ENCODE results near the gene UGT1A7.

UGT1A7 gene

DNA sequence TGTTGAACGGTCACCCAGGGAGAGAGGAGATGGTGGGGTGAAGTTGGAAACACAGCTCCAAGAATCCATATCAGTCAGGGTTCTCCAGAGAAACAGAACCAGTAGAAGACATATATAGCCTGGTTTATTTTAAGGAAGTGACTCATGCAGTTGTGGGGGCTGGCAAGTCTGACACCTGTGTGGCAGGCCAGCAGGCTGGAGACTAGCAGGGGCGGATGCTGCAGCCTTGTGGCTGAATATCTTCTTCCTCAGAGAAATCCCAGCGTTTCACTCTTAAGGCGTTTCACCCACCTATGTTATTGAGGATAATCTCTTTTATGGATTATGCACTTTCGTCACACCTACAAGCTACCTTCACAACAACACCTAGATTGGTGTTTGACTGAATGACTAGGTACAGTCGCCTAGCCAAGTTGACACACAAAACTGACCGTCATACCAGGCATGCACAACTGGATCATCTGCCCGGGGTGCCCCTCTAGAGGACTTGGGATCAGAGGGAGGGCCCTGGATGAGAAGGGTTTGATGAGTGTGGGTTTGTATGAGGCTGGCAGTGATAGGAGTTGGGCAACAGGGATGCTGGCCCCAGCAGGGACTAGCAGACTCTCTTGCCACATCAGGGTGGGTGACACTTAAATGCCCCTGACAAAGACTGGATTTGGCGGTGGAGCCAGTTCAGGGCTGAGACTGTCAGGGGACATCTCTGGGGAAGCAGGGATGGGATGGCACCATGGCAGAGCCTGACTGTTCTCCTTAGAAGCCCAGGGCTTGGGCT is 119.8 kb downstream of the UGT1A7 start:
- H3K4me3 ChIP-seq (ENCODE audit: insufficient read depth, low read length, poor library complexity, severe bottlenecking), result no peak overlapping the region
- H4K20me1 ChIP-seq (ENCODE audit: low read depth, low read length), result no peaks in the 10 kb centered on the region
- H3K9me3 ChIP-seq (ENCODE audit: insufficient read depth, low read length), result no peaks in the 10 kb centered on the region
- TF ChIP-seq CTCF (IDR thresholded peaks at IDR 0.05; ENCODE audit: insufficient read depth, low read length, poor library complexity, severe bottlenecking), result no peak
- TF ChIP-seq EZH2phosphoT487 (conservative IDR thresholded peaks at IDR 0.05; ENCODE audit: low read length), result no peak
- H3K27ac ChIP-seq (ENCODE audit: low read depth, low read length), result no peak overlapping the region
- H3K4me2 ChIP-seq (ENCODE audit: low read depth, low read length, poor library complexity, severe bottlenecking), result no peak overlapping the region
- H3K9me2 ChIP-seq (replicated peaks; ENCODE audit: insufficient read depth, low read length), result no peaks in the 10 kb centered on the region
- H3K36me3 ChIP-seq (ENCODE audit: low read length), result no peaks in the 10 kb centered on the region
- H3K9ac ChIP-seq (ENCODE audit: low read length), result no peak overlapping the region
- no peaks in the 10 kb centered on the region for H3K79me2 ChIP-seq (ENCODE audit: insufficient read depth, low read length)
- H3F3A ChIP-seq (ENCODE audit: insufficient read depth), result no peaks in the 10 kb centered on the region
- no peaks in the 10 kb centered on the region for H3K27me3 ChIP-seq (ENCODE audit: low read length)
- no peak overlapping the region for H2AFZ ChIP-seq (ENCODE audit: low read depth, low read length, severe bottlenecking)

DNA sequence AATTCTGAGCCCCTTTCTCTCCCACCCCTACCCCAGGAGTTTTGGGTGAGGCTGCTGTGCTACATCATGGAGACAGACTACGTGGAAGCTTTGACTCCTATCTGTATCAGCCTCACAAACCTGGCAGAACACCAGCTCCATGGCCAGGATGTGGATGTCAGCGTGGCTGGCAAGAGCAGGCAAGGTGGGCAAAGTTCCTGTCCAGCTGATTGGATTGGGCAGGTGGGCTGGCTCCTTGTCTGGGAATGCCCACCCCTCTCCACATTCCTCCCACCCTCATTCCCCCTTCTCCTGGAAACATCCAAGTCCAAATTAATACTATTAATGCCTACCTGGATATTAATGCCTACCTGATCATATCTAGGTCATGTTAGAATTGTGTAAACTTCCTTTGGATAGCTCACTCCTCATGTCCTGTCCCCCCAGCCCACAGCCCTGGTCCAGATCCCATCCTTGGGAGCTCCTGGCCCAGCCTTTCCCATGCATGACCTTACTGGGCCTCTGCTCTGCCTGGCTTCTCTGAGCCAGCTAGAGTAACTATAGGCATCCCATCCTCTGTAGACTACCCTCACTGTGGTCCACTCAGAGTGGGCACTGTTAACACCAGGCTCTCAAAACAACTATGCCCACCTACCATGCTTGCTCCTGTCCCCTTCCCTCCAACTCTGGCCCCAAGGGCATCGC is 120.6 kb downstream of the UGT1A7 start:
- no peaks in the 10 kb centered on the region for H3K36me3 ChIP-seq (ENCODE audit: low read length)
- no peak overlapping the region for H3K4me2 ChIP-seq (ENCODE audit: low read depth, low read length, poor library complexity, severe bottlenecking)
- no peak overlapping the region for H2AFZ ChIP-seq (ENCODE audit: low read depth, low read length, severe bottlenecking)
- H3K4me3 ChIP-seq (ENCODE audit: insufficient read depth, low read length, poor library complexity, severe bottlenecking), result no peak overlapping the region
- H3F3A ChIP-seq (ENCODE audit: insufficient read depth), result no peaks in the 10 kb centered on the region
- no peaks in the 10 kb centered on the region for H3K79me2 ChIP-seq (ENCODE audit: insufficient read depth, low read length)
- no peak overlapping the region for H3K27ac ChIP-seq (ENCODE audit: low read depth, low read length)
- no peaks in the 10 kb centered on the region for H3K9me2 ChIP-seq (replicated peaks; ENCODE audit: insufficient read depth, low read length)
- no peak overlapping the region for H3K9ac ChIP-seq (ENCODE audit: low read length)
- no peaks in the 10 kb centered on the region for H3K9me3 ChIP-seq (ENCODE audit: insufficient read depth, low read length)
- H4K20me1 ChIP-seq (ENCODE audit: low read depth, low read length), result no peaks in the 10 kb centered on the region
- TF ChIP-seq EZH2phosphoT487 (conservative IDR thresholded peaks at IDR 0.05; ENCODE audit: low read length), result no peak
- no peak for TF ChIP-seq CTCF (IDR thresholded peaks at IDR 0.05; ENCODE audit: insufficient read depth, low read length, poor library complexity, severe bottlenecking)
- H3K27me3 ChIP-seq (ENCODE audit: low read length), result no peaks in the 10 kb centered on the region

GRCh38 chr2:233803292-233803911 is 121.7 kb downstream of the UGT1A7 start:
- no peaks in the 10 kb centered on the region for H3K9me2 ChIP-seq (replicated peaks; ENCODE audit: insufficient read depth, low read length)
- no peaks in the 10 kb centered on the region for H3K27me3 ChIP-seq (ENCODE audit: low read length)
- H3K4me3 ChIP-seq (ENCODE audit: insufficient read depth, low read length, poor library complexity, severe bottlenecking), result no peak overlapping the region
- H3K79me2 ChIP-seq (ENCODE audit: insufficient read depth, low read length), result no peaks in the 10 kb centered on the region
- no peaks in the 10 kb centered on the region for H3K36me3 ChIP-seq (ENCODE audit: low read length)
- H2AFZ ChIP-seq (ENCODE audit: low read depth, low read length, severe bottlenecking), result no peak overlapping the region
- H4K20me1 ChIP-seq (ENCODE audit: low read depth, low read length), result no peaks in the 10 kb centered on the region
- TF ChIP-seq CTCF (IDR thresholded peaks at IDR 0.05; ENCODE audit: insufficient read depth, low read length, poor library complexity, severe bottlenecking), result no peak
- TF ChIP-seq EZH2phosphoT487 (conservative IDR thresholded peaks at IDR 0.05; ENCODE audit: low read length), result no peak
- H3K27ac ChIP-seq (ENCODE audit: low read depth, low read length), result no peak overlapping the region
- H3K4me2 ChIP-seq (ENCODE audit: low read depth, low read length, poor library complexity, severe bottlenecking), result no peak overlapping the region
- no peaks in the 10 kb centered on the region for H3F3A ChIP-seq (ENCODE audit: insufficient read depth)
- H3K9me3 ChIP-seq (ENCODE audit: insufficient read depth, low read length), result no peaks in the 10 kb centered on the region
- H3K9ac ChIP-seq (ENCODE audit: low read length), result no peak overlapping the region
